ENCODE measurements around the gene FAM167B. TPM values are rescaled to one million over a fixed set of nuclear protein-coding genes. Genes with fewer than 3 reads are reported as not detected.
"Not testable (repeated sequence)": the region's sequence is repeated elsewhere in the genome, so short reads cannot be mapped to it uniquely, and the experiment has no call there.

The FAM167B gene
- total and polyA plus RNA-seq, 4 donors: 2.6 to 30.5 (median 5.7) TPM

GRCh38 chr1:32291708-32292538 lies 44.9 kb downstream of the FAM167B start, which contains the start of gene HDAC1:
TSS of gene HDAC1 (plus strand) at chr1:32292083. CDS start at chr1:32292170, 87 bp downstream.
- TF ChIP-seq, protein P1, sequence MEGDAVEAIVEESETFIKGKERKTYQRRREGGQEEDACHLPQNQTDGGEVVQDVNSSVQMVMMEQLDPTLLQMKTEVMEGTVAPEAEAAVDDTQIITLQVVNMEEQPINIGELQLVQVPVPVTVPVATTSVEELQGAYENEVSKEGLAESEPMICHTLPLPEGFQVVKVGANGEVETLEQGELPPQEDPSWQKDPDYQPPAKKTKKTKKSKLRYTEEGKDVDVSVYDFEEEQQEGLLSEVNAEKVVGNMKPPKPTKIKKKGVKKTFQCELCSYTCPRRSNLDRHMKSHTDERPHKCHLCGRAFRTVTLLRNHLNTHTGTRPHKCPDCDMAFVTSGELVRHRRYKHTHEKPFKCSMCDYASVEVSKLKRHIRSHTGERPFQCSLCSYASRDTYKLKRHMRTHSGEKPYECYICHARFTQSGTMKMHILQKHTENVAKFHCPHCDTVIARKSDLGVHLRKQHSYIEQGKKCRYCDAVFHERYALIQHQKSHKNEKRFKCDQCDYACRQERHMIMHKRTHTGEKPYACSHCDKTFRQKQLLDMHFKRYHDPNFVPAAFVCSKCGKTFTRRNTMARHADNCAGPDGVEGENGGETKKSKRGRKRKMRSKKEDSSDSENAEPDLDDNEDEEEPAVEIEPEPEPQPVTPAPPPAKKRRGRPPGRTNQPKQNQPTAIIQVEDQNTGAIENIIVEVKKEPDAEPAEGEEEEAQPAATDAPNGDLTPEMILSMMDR (IDR thresholded peaks at IDR 0.05; ENCODE audit: control extremely low read depth, extremely low read depth): no peak
- peak; percentile 96 to 98 (median 97) for DNase-seq
- Histone ChIP-seq H3K4me3 (peak within 1 kb of the TSS; percentile 83), H3K4me1 (ENCODE audit: control insufficient read depth in 5 of 5, insufficient read depth in 5 of 5, low read length in 5 of 5) (peaks cover 0 to 6% (median 0%) of the 10 kb centered on the region in 5 donors), H3K27ac (ENCODE audit: low read depth in 1 of 2, low read length in 1 of 2) (peak within 1 kb of the TSS; percentile 88 to 92), H3K36me3 (ENCODE audit: control insufficient read depth in 4 of 4, insufficient read depth in 4 of 4, low read length in 4 of 4) (peaks cover 0 to 3% (median 0%) of the 10 kb centered on the region in 4 donors), H3K9ac (ENCODE audit: insufficient read depth in 1 of 2, low read length in 2 of 2) (peak within 1 kb of the TSS; percentile 69 to 90), H3K9me3 (ENCODE audit: control insufficient read depth in 4 of 4, insufficient read depth in 3 of 4, low read length in 3 of 4) (no peaks in the 10 kb centered on the region), H3K27me3 (ENCODE audit: control insufficient read depth in 3 of 3, insufficient read depth in 3 of 3, low read length in 2 of 3) (no peaks in the 10 kb centered on the region)
- 0% methylated on average over 63 to 67 of the region's 67 CpGs for WGBS, 2 donors
- ATAC-seq (ENCODE audit: insufficient read depth, low FRiP score): peak; percentile 98

- H3K9me3 ChIP-seq (ENCODE audit: control insufficient read depth in 4 of 4, insufficient read depth in 3 of 4, low read length in 3 of 4); H3K4me1 ChIP-seq (ENCODE audit: control insufficient read depth in 5 of 5, insufficient read depth in 5 of 5, low read length in 5 of 5); DNase-seq; ATAC-seq (ENCODE audit: insufficient read depth, low FRiP score); H3K9ac ChIP-seq (ENCODE audit: insufficient read depth in 1 of 2, low read length in 2 of 2); H3K27ac ChIP-seq (ENCODE audit: low read depth in 1 of 2, low read length in 1 of 2); H3K4me3 ChIP-seq; H3K27me3 ChIP-seq (ENCODE audit: control insufficient read depth in 3 of 3, insufficient read depth in 3 of 3, low read length in 2 of 3): not testable (repeated sequence)
- 96% methylated on average over 16 of the region's 16 CpGs for WGBS, 2 donors
- H3K36me3 ChIP-seq (ENCODE audit: control insufficient read depth in 4 of 4, insufficient read depth in 4 of 4, low read length in 4 of 4): peaks cover 2 to 11% (median 3%) of the 10 kb centered on the region in 4 donors
Observed at GRCh38 chr1:32298211-32298610, 51.2 kb downstream of the FAM167B start.

Small RNA genes within 50 kb of the gene (small RNA-seq; reads per million reads assigned to genes)
- gene RF00017 (ENCODE audit: low replicate concordance): not detected
- gene RF00019 (ENCODE audit: low replicate concordance): not detected

Other genes starting within 250 kb of the FAM167B start
- gene KHDRBS1, start 233.4 kb upstream of the FAM167B start, total RNA-seq: 100 to 1,000 TPM; 104 to 138 TPM
- 10 to 100 TPM; 51.7 to 60.6 TPM for gene KHDRBS1, start 233.4 kb upstream of the FAM167B start, polyA plus RNA-seq
- gene TMEM39B, start 174.3 kb upstream of the FAM167B start, total RNA-seq: 10 to 100 TPM in 1 of 2 donors, 1 to 10 TPM in 1; 7.6 to 23.8 TPM
- 10 to 100 TPM; 12.3 to 14.8 TPM for gene TMEM39B, start 174.3 kb upstream of the FAM167B start, polyA plus RNA-seq
- gene KPNA6, start 139.2 kb upstream of the FAM167B start, total RNA-seq: 10 to 100 TPM; 35.1 to 54.0 TPM
- gene KPNA6, start 139.2 kb upstream of the FAM167B start, polyA plus RNA-seq: 10 to 100 TPM in 1 of 2 donors, 1 to 10 TPM in 1; 7.9 to 11.3 TPM
- gene TXLNA, start 67.5 kb upstream of the FAM167B start, total RNA-seq: 10 to 100 TPM; 39.1 to 55.6 TPM
- 10 to 100 TPM; 22.2 to 22.8 TPM for gene TXLNA, start 67.5 kb upstream of the FAM167B start, polyA plus RNA-seq
- 10 to 100 TPM in 1 of 2 donors, 1 to 10 TPM in 1; 4.4 to 12.5 TPM for gene CCDC28B, start 46.6 kb upstream of the FAM167B start, total RNA-seq
- 1 to 10 TPM; 5.6 to 5.8 TPM for gene CCDC28B, start 46.6 kb upstream of the FAM167B start, polyA plus RNA-seq
- 1 to 10 TPM; 2.4 to 3.8 TPM for gene IQCC, start 41.6 kb upstream of the FAM167B start, total RNA-seq
- 1 to 10 TPM; 1.6 to 2.5 TPM for gene IQCC, start 41.6 kb upstream of the FAM167B start, polyA plus RNA-seq
- gene DCDC2B, start 38.1 kb upstream of the FAM167B start, total RNA-seq: 1 to 10 TPM; 7.2 to 10.0 TPM
- 1 to 10 TPM; 3.5 to 4.3 TPM for gene DCDC2B, start 38.1 kb upstream of the FAM167B start, polyA plus RNA-seq
- 10 to 100 TPM; 29.8 to 30.2 TPM for gene TMEM234, start 24.9 kb upstream of the FAM167B start, total RNA-seq
- 10 to 100 TPM; 17.1 to 17.5 TPM for gene TMEM234, start 24.9 kb upstream of the FAM167B start, polyA plus RNA-seq
- 100 to 1,000 TPM in 1 of 2 donors, 10 to 100 TPM in 1; 81.0 to 153 TPM for gene EIF3I, start 24.8 kb upstream of the FAM167B start, total RNA-seq
- gene EIF3I, start 24.8 kb upstream of the FAM167B start, polyA plus RNA-seq: 100 to 1,000 TPM; 218 to 255 TPM
- gene LCK, start 4.0 kb downstream of the FAM167B start, total RNA-seq: 1 to 10 TPM; 3.5 to 8.9 TPM
- 1 to 10 TPM; 2.4 to 5.0 TPM for gene LCK, start 4.0 kb downstream of the FAM167B start, polyA plus RNA-seq
- gene HDAC1, start 44.9 kb downstream of the FAM167B start, total RNA-seq: 10 to 100 TPM; 66.2 to 90.4 TPM
- gene HDAC1, start 44.9 kb downstream of the FAM167B start, polyA plus RNA-seq: 10 to 100 TPM; 47.3 to 78.8 TPM
- 10 to 100 TPM; 37.9 to 78.4 TPM for gene MARCKSL1, start 89.0 kb downstream of the FAM167B start, total RNA-seq
- gene MARCKSL1, start 89.0 kb downstream of the FAM167B start, polyA plus RNA-seq: 10 to 100 TPM; 28.4 to 41.2 TPM
- gene FAM229A, start 115.3 kb downstream of the FAM167B start, total RNA-seq: 1 to 10 TPM; 2.2 to 7.0 TPM
- 1 to 10 TPM; 3.2 to 7.2 TPM for gene FAM229A, start 115.3 kb downstream of the FAM167B start, polyA plus RNA-seq
- 1 to 10 TPM in 1 of 2 donors, under 1 TPM in 1; 0.46 to 1.4 TPM for gene TSSK3, start 115.3 kb downstream of the FAM167B start, total RNA-seq
- 1 to 10 TPM in 1 of 2 donors, under 1 TPM in 1; 0.37 to 1.0 TPM for gene TSSK3, start 115.3 kb downstream of the FAM167B start, polyA plus RNA-seq
- gene BSDC1, start 147.2 kb downstream of the FAM167B start, total RNA-seq: 10 to 100 TPM; 58.7 to 80.5 TPM
- gene BSDC1, start 147.2 kb downstream of the FAM167B start, polyA plus RNA-seq: 10 to 100 TPM; 32.8 to 38.0 TPM
- under 1 TPM; 0.03 to 0.09 TPM for gene ZBTB8B, start 217.8 kb downstream of the FAM167B start, total RNA-seq
- gene ZBTB8B, start 217.8 kb downstream of the FAM167B start, polyA plus RNA-seq: under 1 TPM; under 0.01 to 0.02 TPM

Data from lung (tissue), 13 donors.